ENCODE results near the gene AMMECR1. TPM values are rescaled to one million over a fixed set of nuclear protein-coding genes. Genes with fewer than 3 reads are reported as not detected.

The AMMECR1 gene
- 8.6 and 13.8 TPM in 2 replicates for total RNA-seq

GRCh38 chrX:110317820-110318663, at the start of gene AMMECR1:
AMMECR1 (minus strand) TSS chrX:110318085; CDS start chrX:110318071, 14 bp downstream.

GRCh38 chrX:110358548-110358947, 40.7 kb upstream of the AMMECR1 start, which contains the start of gene RTL9:
RTL9 (plus strand) TSS chrX:110358848; CDS start chrX:110450618, 91,770 bp downstream.

Other genes with a start within 250 kb of the AMMECR1 start
- gene RTL9, start 40.8 kb upstream of the AMMECR1 start, total RNA-seq, result under 0.01 and 0.37 TPM in 2 replicates

All from smooth muscle cell of the umbilical artery (primary cell).